ENCODE measurements around the gene TBX15.

GRCh38 chr1:118977600-118977999 is 10.5 kb downstream of the TBX15 start:
- no peak for TF ChIP-seq CTCF (IDR thresholded peaks at IDR 0.05)
- TF ChIP-seq POLR2A (IDR thresholded peaks at IDR 0.05), result no peak
